ENCODE measurements around the gene FEM1C. TPM values are rescaled to one million over a fixed set of nuclear protein-coding genes. Genes with fewer than 3 reads are reported as not detected.

FEM1C gene
- total and polyA plus RNA-seq, 2 of the 4 experiments (the other 2 are of a cell fraction), result 6.3 to 21.5 TPM

DNA sequence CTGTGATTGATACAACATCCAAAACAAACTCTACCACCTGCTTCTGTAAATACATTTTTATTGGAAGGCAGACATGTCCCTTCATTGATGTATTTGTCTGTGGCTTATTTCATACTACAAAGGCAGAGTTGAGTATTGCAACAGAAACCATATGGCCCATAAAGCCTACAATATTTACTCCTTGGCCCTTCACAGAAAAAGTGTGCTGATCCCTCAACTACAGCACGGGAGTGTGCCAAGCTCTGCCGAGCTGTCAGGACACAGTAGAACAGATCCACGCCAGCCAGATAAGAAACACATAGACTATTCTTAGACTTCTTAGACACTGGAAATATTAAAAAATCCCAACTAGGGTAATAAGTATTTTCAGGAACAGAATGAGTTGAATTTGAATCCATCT, 44.5 kb upstream of the FEM1C start:
- no peak overlapping the region for H3K27ac ChIP-seq (ENCODE audit: insufficient read depth, low read length)
- peaks cover 13 to 64% of the 10 kb centered on the region in 2 experiments for H3K79me1 ChIP-seq (ENCODE audit: low read depth in 1 of 2, low read length in 2 of 2)
- no peak overlapping the region for H3K4me2 ChIP-seq (ENCODE audit: low read depth, low read length)
- peaks cover 24% of the 10 kb centered on the region for H4K20me1 ChIP-seq (ENCODE audit: insufficient read depth, low read length)
- ATAC-seq (ENCODE audit: low read depth), result no peak
- no peak overlapping the region for H3K9ac ChIP-seq (ENCODE audit: low read depth, low read length)
- BruUV-seq (replicated peaks), result no TSS peak
- H3K4me1 ChIP-seq (ENCODE audit: control insufficient read depth, insufficient read depth, low read length), result peaks cover 3% of the 10 kb centered on the region
- no peak overlapping the region for H4K91ac ChIP-seq (ENCODE audit: insufficient read depth, low read depth, low read length)
- H3K18ac ChIP-seq (ENCODE audit: low read depth, low read length), result no peak overlapping the region
- no peak overlapping the region for H2BK20ac ChIP-seq (ENCODE audit: low read depth, low read length)
- in situ Hi-C loops (cut with MboI; ENCODE audit: low sequenced_read_pairs), result loop anchor here (5.0 kb wide), 1 partner anchor 277 kb away; no protein-coding TSS in a partner anchor
- no CpG with 5 or more reads among the region's 3 CpGs for WGBS, 2 experiments (ENCODE audit: extremely low coverage in 2 of 2, insufficient read length in 1 of 2)
- no peak overlapping the region for H2BK15ac ChIP-seq (ENCODE audit: low read depth, low read length)
- no peak overlapping the region for H3K56ac ChIP-seq (ENCODE audit: extremely low read depth, insufficient read depth, low read length)
- POLR2A ChIA-PET (ENCODE audit: unreplicated experiment), result no interaction called here
- H4K5ac ChIP-seq (ENCODE audit: low read depth, low read length), result no peak overlapping the region
- no peak overlapping the region for H3K14ac ChIP-seq (replicated peaks; ENCODE audit: low read depth, low read length)
- H3K4me3 ChIP-seq (ENCODE audit: insufficient read depth, low read depth, low read length), result no peak overlapping the region
- intact Hi-C loops (cut with micrococcal nuclease), result loop anchor here (5.0 kb wide), 1 partner anchor 492 kb away; no protein-coding TSS in a partner anchor
- H3K27me3 ChIP-seq (ENCODE audit: control insufficient read depth, insufficient read depth, low read length), result no peaks in the 10 kb centered on the region
- no peak overlapping the region for H3K23ac ChIP-seq (ENCODE audit: low read depth, low read length)
- H4K8ac ChIP-seq (ENCODE audit: low read depth in 2 of 2, low read length in 2 of 2), result no peak overlapping the region; a peak in 1 of 4 replicates
- no peak for TF ChIP-seq SMC3 (IDR thresholded peaks at IDR 0.05; ENCODE audit: low read depth, low read length)
- TF ChIP-seq MXI1 (IDR thresholded peaks at IDR 0.05; ENCODE audit: borderline replicate concordance, low read depth, low read length), result no peak
- no peak for TF ChIP-seq MAFK (IDR thresholded peaks at IDR 0.05; ENCODE audit: low read depth, low read length)
- TF ChIP-seq, protein P1, sequence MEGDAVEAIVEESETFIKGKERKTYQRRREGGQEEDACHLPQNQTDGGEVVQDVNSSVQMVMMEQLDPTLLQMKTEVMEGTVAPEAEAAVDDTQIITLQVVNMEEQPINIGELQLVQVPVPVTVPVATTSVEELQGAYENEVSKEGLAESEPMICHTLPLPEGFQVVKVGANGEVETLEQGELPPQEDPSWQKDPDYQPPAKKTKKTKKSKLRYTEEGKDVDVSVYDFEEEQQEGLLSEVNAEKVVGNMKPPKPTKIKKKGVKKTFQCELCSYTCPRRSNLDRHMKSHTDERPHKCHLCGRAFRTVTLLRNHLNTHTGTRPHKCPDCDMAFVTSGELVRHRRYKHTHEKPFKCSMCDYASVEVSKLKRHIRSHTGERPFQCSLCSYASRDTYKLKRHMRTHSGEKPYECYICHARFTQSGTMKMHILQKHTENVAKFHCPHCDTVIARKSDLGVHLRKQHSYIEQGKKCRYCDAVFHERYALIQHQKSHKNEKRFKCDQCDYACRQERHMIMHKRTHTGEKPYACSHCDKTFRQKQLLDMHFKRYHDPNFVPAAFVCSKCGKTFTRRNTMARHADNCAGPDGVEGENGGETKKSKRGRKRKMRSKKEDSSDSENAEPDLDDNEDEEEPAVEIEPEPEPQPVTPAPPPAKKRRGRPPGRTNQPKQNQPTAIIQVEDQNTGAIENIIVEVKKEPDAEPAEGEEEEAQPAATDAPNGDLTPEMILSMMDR (conservative IDR thresholded peaks at IDR 0.05; ENCODE audit: low read depth, low read length), result no peak
- no peak for TF ChIP-seq CHD1 (IDR thresholded peaks at IDR 0.05; ENCODE audit: low read depth, low read length)
- TF ChIP-seq, protein P2, sequence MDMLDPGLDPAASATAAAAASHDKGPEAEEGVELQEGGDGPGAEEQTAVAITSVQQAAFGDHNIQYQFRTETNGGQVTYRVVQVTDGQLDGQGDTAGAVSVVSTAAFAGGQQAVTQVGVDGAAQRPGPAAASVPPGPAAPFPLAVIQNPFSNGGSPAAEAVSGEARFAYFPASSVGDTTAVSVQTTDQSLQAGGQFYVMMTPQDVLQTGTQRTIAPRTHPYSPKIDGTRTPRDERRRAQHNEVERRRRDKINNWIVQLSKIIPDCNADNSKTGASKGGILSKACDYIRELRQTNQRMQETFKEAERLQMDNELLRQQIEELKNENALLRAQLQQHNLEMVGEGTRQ (IDR thresholded peaks at IDR 0.05; ENCODE audit: low read depth, low read length), result no peak
- no peak for TF ChIP-seq BHLHE40 (IDR thresholded peaks at IDR 0.05; ENCODE audit: low read depth, low read length)
- no peaks in the 10 kb centered on the region; the same call in 1 of the 2 replicates for H3K9me1 ChIP-seq (ENCODE audit: insufficient read depth, low read length)
- dilution Hi-C loops (cut with HindIII; ENCODE audit: low sequenced_read_pairs, unreplicated experiment), result no loop called here
- no peak overlapping the region for H2BK120ac ChIP-seq (ENCODE audit: low read depth, low read length)
- H3K36me3 ChIP-seq (ENCODE audit: control insufficient read depth, insufficient read depth, low read length), result no peaks in the 10 kb centered on the region
- CTCF ChIA-PET, result interaction anchor here (0.6 to 1.2 kb wide), 2 partner anchors 279 to 367 kb away, joined by 3 to 5 read pairs; no protein-coding TSS in a partner anchor
- no peak overlapping the region for H2AK9ac ChIP-seq (replicated peaks; ENCODE audit: low read depth, low read length, poor library complexity)
- no peak overlapping the region for H3K4ac ChIP-seq (ENCODE audit: low read depth, low read length)
- H2AK5ac ChIP-seq (ENCODE audit: low read depth, low read length), result no peak overlapping the region
- no peak for DNase-seq
- no peak overlapping the region for H2BK5ac ChIP-seq (ENCODE audit: low read depth, low read length, poor library complexity, severe bottlenecking)
- H2AFZ ChIP-seq (replicated peaks; ENCODE audit: low read length, poor library complexity), result no peak overlapping the region
- no peaks in the 10 kb centered on the region for H3K9me3 ChIP-seq (ENCODE audit: control insufficient read depth, insufficient read depth, low read length)
